Breast epithelium (tissue), 4 donors: ENCODE measurements around the gene VAPA. TPM values are rescaled to one million over a fixed set of nuclear protein-coding genes. Genes with fewer than 3 reads are reported as not detected.
A peak's percentile ranks its signal among the peaks of the same experiment; 100 is the strongest.

Experiments
- DNase-seq, 2 donors: peaks; one replicate each; pipeline ENCODE4 v3.0.0-alpha.2; 2019; ENCODE audit warnings: low spot score in 2 of 2
- H3K27ac ChIP-seq, 2 donors: fragments of 200-600 bp; sonication (generic) in 1 of 2; one replicate each; pipeline ENCODE4 v1.5.1; 2016 to 2019; ENCODE audit warnings: mild to moderate bottlenecking in 1 of 2
- H3K27me3 ChIP-seq, 2 donors: fragments of 200-600 bp; sonication (generic) in 1 of 2; one replicate each; pipeline versions ENCODE4 v1.5.1 to v1.6.0; 2017 to 2019; ENCODE audit warnings: control low read depth in 1 of 2, mild to moderate bottlenecking in 1 of 2
- H3K36me3 ChIP-seq: fragments of 200-600 bp; one replicate; pipeline ENCODE4 v1.5.1; 2019
- H3K4me1 ChIP-seq, 2 donors: fragments of 200-600 bp; sonication (generic); one replicate each; pipeline ENCODE4 v1.5.1; 2016 to 2019; ENCODE audit warnings: control low read depth in 1 of 2
- H3K4me3 ChIP-seq, 3 donors: fragments of 200-600 bp; sonication (generic); 1 replicate in 2 of 3; 2 replicates in 1 of 3; pipeline ENCODE4 v1.5.1; 2016 to 2019; ENCODE audit warnings: mild to moderate bottlenecking in 3 of 3, moderate library complexity in 2 of 3
- H3K9me3 ChIP-seq, 2 donors: fragments of 200-600 bp; sonication (generic) in 1 of 2; one replicate each; pipeline ENCODE4 v1.5.1; 2016 to 2019; ENCODE audit warnings: control low read depth in 1 of 2
- POLR2A ChIP-seq: fragments of 450-650 bp; IDR thresholded peaks from one replicate; pipeline ENCODE4 v1.6.1; 2016; ENCODE audit warnings: antibody characterized with exemption, mild to moderate bottlenecking, moderate library complexity
- POLR2AphosphoS5 ChIP-seq, 3 donors: sonication (generic); formaldehyde crosslinking; IDR thresholded peaks; one replicate each; pipeline ENCODE4 v1.6.1; 2017; ENCODE audit warnings: antibody characterized with exemption in 3 of 3
- intact Hi-C: fragments of 100-400 bp; cut with DNase I; formaldehyde crosslinking; loops from one replicate; pipeline ENCODE4 v1.15.1; 2023; ENCODE audit warnings: low total_unique reads
- total RNA-seq, 3 donors: library from RNA; depleted of rRNA; stranded (reverse); fragments of >200 nt; gene quantifications; one replicate each; pipeline ENCODE4 v1.1.0, GENCODE V29; 2016
- TF ChIP-seq, protein P1 (sequence below), 3 donors: fragments of 450-650 bp; IDR thresholded peaks; one replicate each; pipeline ENCODE4 v1.5.1; 2016 to 2017; ENCODE audit warnings: antibody characterized with exemption in 3 of 3, mild to moderate bottlenecking in 3 of 3, moderate library complexity in 3 of 3

VAPA gene
- total RNA-seq, 3 donors from 2014 or later = 235 to 263 (median 260) TPM

- no peak for DNase-seq
- H3K4me3 ChIP-seq = no peak overlapping the region
- intact Hi-C loops = no loop called here
- no peaks in the 10 kb centered on the region for H3K9me3 ChIP-seq
- H3K27ac ChIP-seq = peak overlapping the region; percentile 79 to 83
- TF ChIP-seq, protein P1, sequence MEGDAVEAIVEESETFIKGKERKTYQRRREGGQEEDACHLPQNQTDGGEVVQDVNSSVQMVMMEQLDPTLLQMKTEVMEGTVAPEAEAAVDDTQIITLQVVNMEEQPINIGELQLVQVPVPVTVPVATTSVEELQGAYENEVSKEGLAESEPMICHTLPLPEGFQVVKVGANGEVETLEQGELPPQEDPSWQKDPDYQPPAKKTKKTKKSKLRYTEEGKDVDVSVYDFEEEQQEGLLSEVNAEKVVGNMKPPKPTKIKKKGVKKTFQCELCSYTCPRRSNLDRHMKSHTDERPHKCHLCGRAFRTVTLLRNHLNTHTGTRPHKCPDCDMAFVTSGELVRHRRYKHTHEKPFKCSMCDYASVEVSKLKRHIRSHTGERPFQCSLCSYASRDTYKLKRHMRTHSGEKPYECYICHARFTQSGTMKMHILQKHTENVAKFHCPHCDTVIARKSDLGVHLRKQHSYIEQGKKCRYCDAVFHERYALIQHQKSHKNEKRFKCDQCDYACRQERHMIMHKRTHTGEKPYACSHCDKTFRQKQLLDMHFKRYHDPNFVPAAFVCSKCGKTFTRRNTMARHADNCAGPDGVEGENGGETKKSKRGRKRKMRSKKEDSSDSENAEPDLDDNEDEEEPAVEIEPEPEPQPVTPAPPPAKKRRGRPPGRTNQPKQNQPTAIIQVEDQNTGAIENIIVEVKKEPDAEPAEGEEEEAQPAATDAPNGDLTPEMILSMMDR (IDR thresholded peaks at IDR 0.05) = no peak
- no peaks in the 10 kb centered on the region for H3K4me1 ChIP-seq
- H3K36me3 ChIP-seq = no peaks in the 10 kb centered on the region
- no peaks in the 10 kb centered on the region for H3K27me3 ChIP-seq
These were observed 74.8 kb downstream of the VAPA start for GRCh38 chr18:9988665-9989064.

DNA sequence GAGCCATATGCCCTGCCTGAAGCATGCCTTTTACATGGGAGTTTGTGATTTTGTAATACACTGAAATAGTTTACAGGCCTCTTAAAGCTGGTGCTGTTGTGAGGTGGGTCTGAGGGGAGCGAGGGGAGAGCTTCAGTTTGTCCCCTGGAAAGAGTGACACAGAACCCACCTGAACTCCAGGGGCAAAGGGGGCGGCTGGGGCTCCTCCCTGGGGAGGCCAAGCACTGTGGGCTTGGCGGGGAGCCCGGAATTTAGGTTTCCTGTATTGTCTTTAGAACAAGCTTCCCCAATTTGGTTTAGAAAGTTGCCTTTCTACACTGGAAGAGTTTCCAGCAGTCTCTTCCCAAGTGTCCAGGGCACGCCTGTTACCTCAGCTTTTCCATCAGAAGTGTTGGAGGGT, 75.7 kb downstream of the VAPA start:
- DNase-seq = no peak
- no peak overlapping the region for H3K4me3 ChIP-seq
- H3K27ac ChIP-seq = peak overlapping the region in 1 of 2 donors; percentile 11
- intact Hi-C loops = no loop called here
- no peaks in the 10 kb centered on the region for H3K9me3 ChIP-seq
- H3K4me1 ChIP-seq = no peaks in the 10 kb centered on the region
- H3K27me3 ChIP-seq = no peaks in the 10 kb centered on the region
- TF ChIP-seq POLR2A (no peak), POLR2AphosphoS5 (IDR thresholded peaks at IDR 0.05) (no peak)
- no peaks in the 10 kb centered on the region for H3K36me3 ChIP-seq

DNA sequence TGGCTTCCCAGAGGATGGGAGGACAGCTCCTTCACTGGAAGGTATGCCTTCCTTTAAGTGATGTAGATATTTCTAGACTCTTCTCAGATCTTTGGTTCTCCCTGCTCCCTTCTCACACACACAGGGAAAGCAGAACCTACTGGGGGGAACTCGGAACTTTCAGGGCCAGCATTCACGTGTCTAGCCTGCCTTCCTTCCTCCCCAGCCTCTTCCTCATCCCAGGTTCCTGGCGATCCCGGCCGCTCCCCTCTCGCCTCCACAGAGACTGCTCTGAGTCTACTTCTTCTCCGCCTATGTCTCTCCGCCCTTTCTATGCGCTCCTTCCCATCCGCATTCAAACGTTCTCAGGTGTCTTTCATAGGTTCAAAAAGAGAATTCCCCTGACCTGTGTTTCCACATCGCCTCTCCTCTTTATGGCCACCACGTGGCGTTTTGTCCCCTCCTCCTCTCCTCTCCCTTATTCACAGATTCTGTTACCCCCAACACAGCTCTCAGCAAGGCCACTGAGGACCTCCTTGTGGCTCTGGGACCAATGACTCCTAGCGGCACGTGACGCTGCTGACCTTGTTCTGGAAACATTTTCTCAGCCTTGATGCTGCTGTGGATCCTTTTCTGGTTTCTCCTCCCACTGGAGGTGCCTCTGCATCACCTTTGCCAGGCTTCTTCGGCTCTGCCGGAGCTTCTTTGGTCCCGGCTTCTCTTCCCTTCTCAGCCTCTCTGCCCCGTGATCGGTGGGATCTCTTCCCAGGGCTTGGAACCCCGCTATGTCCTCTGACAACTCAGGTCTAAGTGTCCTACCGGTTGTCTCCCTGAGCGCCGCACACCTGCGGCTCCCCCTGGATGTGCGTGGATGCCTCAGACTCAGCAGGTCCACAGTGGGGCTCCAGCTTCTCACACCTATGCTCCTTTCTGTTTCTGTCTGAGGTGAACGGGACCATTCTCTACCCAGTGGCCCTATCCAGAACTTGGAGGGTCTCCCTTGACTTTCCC, 77.5 kb downstream of the VAPA start:
- no peaks in the 10 kb centered on the region for H3K36me3 ChIP-seq
- H3K27ac ChIP-seq = no peak overlapping the region
- H3K4me3 ChIP-seq = no peak overlapping the region
- H3K27me3 ChIP-seq = no peaks in the 10 kb centered on the region
- H3K4me1 ChIP-seq = no peaks in the 10 kb centered on the region
- no peak for DNase-seq
- intact Hi-C loops = no loop called here
- no peaks in the 10 kb centered on the region for H3K9me3 ChIP-seq
- TF ChIP-seq POLR2AphosphoS5 (IDR thresholded peaks at IDR 0.05) = no peak
- TF ChIP-seq, protein P1 (IDR thresholded peaks at IDR 0.05) = no peak

GRCh38 chr18:9992300-9992972, 78.6 kb downstream of the VAPA start:
- intact Hi-C loops = no loop called here
- DNase-seq = no peak
- TF ChIP-seq POLR2AphosphoS5 (IDR thresholded peaks at IDR 0.05) = peak in 1 of 3 donors; percentile 38
- TF ChIP-seq POLR2A = no peak
- Histone ChIP-seq H3K27me3 (no peaks in the 10 kb centered on the region), H3K27ac (peak overlapping the region in 1 of 2 donors; percentile 54), H3K4me3 (no peak overlapping the region), H3K9me3 (no peaks in the 10 kb centered on the region), H3K4me1 (no peaks in the 10 kb centered on the region), H3K36me3 (no peaks in the 10 kb centered on the region)

GRCh38 chr18:9992973-9993520, 79.2 kb downstream of the VAPA start:
- intact Hi-C loops = no loop called here
- no peaks in the 10 kb centered on the region for H3K27me3 ChIP-seq
- H3K4me1 ChIP-seq = no peaks in the 10 kb centered on the region
- no peaks in the 10 kb centered on the region for H3K36me3 ChIP-seq
- no peak overlapping the region for H3K4me3 ChIP-seq
- DNase-seq = no peak
- H3K27ac ChIP-seq = peak overlapping the region in 1 of 2 donors; percentile 54
- H3K9me3 ChIP-seq = peaks cover 0 to under 1% of the 10 kb centered on the region in 2 donors
- TF ChIP-seq, protein P1 (IDR thresholded peaks at IDR 0.05) = no peak
- no peak for TF ChIP-seq POLR2AphosphoS5 (IDR thresholded peaks at IDR 0.05)
- no peak for TF ChIP-seq POLR2A
